ENCODE results near the gene REXO2. TPM values are rescaled to one million over a fixed set of nuclear protein-coding genes. Genes with fewer than 3 reads are reported as not detected.

REXO2 gene
- total and polyA plus RNA-seq, 2 of the 8 experiments (the other 6 are each of a cell fraction or from before 2014, with no cell fraction given): 111 to 114 TPM

DNA sequence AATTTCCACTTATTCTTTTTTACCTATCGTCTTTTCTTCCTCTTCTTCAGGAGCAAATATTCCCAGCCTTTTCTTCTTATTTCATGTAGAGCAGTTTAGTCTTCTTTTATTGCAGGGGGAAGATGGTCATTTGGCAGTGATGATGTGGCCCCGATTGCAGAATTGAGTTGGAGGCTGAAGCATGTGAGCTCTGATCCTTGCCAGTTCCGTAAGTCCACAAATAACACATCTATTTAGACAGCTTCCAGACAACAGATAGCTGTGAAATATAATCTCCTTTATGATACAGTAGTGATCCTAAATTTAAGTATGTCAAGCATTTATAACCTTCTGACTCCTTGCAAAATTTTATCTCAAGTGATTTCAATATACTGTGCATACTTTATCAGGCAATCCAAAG is 27.5 kb downstream of the REXO2 start:
- Histone ChIP-seq H3K4me3 (ENCODE audit: extremely low read depth in 1 of 4, insufficient read depth in 2 of 4, low read depth in 3 of 4, low read length in 4 of 4) (no peak overlapping the region), H3K23ac (ENCODE audit: insufficient read length) (no peak overlapping the region), H2BK12ac (ENCODE audit: low read depth, low read length) (no peak overlapping the region), H4K91ac (replicated peaks; ENCODE audit: insufficient read length, low read length) (no peak overlapping the region), H2AFZ (ENCODE audit: low read length) (no peak overlapping the region), H3K27ac (ENCODE audit: low read depth, low read length) (no peak overlapping the region), H2BK20ac (ENCODE audit: low read length) (no peak overlapping the region), H3K4me2 (ENCODE audit: insufficient read depth in 1 of 2, low read depth in 2 of 2, low read length in 2 of 2) (no peak overlapping the region), H3K4ac (replicated peaks; ENCODE audit: insufficient read length, low read depth, low read length) (no peak overlapping the region), H3K4me1 (replicated peaks in 1 of 4; ENCODE audit: control insufficient read depth in 3 of 4, insufficient read depth in 4 of 4, low read length in 3 of 4) (no peaks in the 10 kb centered on the region), H3K56ac (replicated peaks; ENCODE audit: insufficient read length, low read depth, low read length) (no peak overlapping the region), H3K27me3 (replicated peaks in 1 of 4; ENCODE audit: control insufficient read depth in 3 of 4, extremely low read depth in 1 of 4, insufficient read depth in 3 of 4, low read length in 3 of 4) (no peaks in the 10 kb centered on the region), H3K23me2 (ENCODE audit: low read depth, low read length) (no peaks in the 10 kb centered on the region), H4K5ac (ENCODE audit: insufficient read length, low read depth, low read length) (no peak overlapping the region), H3K18ac (ENCODE audit: extremely low read depth, low read length) (no peak overlapping the region), H3K79me1 (ENCODE audit: low read depth, low read length) (no peaks in the 10 kb centered on the region), H2BK5ac (ENCODE audit: low read depth, low read length) (no peak overlapping the region), H3K79me2 (ENCODE audit: control insufficient read depth in 1 of 2, insufficient read depth in 2 of 2, low read length in 2 of 2) (no peaks in the 10 kb centered on the region), H3K14ac (ENCODE audit: insufficient read length) (no peak overlapping the region), H2BK15ac (ENCODE audit: low read length) (no peak overlapping the region), H3K9ac (replicated peaks in 1 of 4; ENCODE audit: extremely low read depth in 1 of 4, low read depth in 3 of 4, low read length in 3 of 4) (no peak overlapping the region), H3K9me3 (ENCODE audit: insufficient read depth in 2 of 2, low read depth in 1 of 2, low read length in 1 of 2) (no peaks in the 10 kb centered on the region), H2BK120ac (replicated peaks; ENCODE audit: low read depth, low read length) (no peak overlapping the region), H3K36me3 (ENCODE audit: control insufficient read depth in 2 of 4, insufficient read depth in 4 of 4, low read length in 3 of 4) (peaks cover 0 to 4% (median 0%) of the 10 kb centered on the region in 4 experiments; a peak in 2 of 8 replicates), H2AK5ac (ENCODE audit: low read depth, low read length) (no peak overlapping the region), H4K20me1 (replicated peaks in 1 of 2; ENCODE audit: control insufficient read depth in 1 of 2, insufficient read depth in 2 of 2, low read length in 2 of 2) (no peaks in the 10 kb centered on the region), H4K8ac (ENCODE audit: extremely low read depth, insufficient read depth, low read length) (no peak overlapping the region)
- WGBS, 2 experiments (ENCODE audit: extremely low coverage in 1 of 2, insufficient coverage in 1 of 2, insufficient read length in 1 of 2, insufficient replicate concordance in 2 of 2, low coverage in 1 of 2, low lambda C conversion rate in 2 of 2, missing lambda C conversion rate in 1 of 2): 89% methylated on average over 3 of the region's 3 CpGs; no CpG with 5 or more reads in 1 of the 2 experiments
- FAIRE-seq: no peak
- POLR2A ChIA-PET (ENCODE audit: partially characterized antibody): no interaction called here
- DNase-seq (ENCODE audit: low read depth in 1 of 2, low spot score in 2 of 2): no peak
- TF ChIP-seq RBBP5 (IDR thresholded peaks at IDR 0.05; ENCODE audit: borderline replicate concordance, low read depth, low read length) (no peak), SP2 (IDR thresholded peaks at IDR 0.05; ENCODE audit: low read length) (no peak), JUN (IDR thresholded peaks at IDR 0.05; ENCODE audit: low read depth, low read length) (no peak), KDM4A (IDR thresholded peaks at IDR 0.05; ENCODE audit: low read depth, low read length, severe bottlenecking) (no peak), BRCA1 (IDR thresholded peaks at IDR 0.05; ENCODE audit: low read depth, low read length) (no peak), RXRA (IDR thresholded peaks at IDR 0.05; ENCODE audit: insufficient read depth, low read depth, low read length) (no peak), GTF2F1 (IDR thresholded peaks at IDR 0.05; ENCODE audit: borderline replicate concordance, low read depth, low read length) (no peak), BCL11A (IDR thresholded peaks at IDR 0.05; ENCODE audit: low read depth in 2 of 2, low read length in 2 of 2) (no peak), RNF2 (IDR thresholded peaks at IDR 0.05; ENCODE audit: borderline replicate concordance, low read depth, low read length, missing control alignments, poor library complexity, severe bottlenecking) (no peak), TEAD4 (IDR thresholded peaks at IDR 0.05; ENCODE audit: low read depth, low read length) (no peak), SIRT6 (IDR thresholded peaks at IDR 0.05; ENCODE audit: low read length) (no peak)
- TF ChIP-seq, protein P1, sequence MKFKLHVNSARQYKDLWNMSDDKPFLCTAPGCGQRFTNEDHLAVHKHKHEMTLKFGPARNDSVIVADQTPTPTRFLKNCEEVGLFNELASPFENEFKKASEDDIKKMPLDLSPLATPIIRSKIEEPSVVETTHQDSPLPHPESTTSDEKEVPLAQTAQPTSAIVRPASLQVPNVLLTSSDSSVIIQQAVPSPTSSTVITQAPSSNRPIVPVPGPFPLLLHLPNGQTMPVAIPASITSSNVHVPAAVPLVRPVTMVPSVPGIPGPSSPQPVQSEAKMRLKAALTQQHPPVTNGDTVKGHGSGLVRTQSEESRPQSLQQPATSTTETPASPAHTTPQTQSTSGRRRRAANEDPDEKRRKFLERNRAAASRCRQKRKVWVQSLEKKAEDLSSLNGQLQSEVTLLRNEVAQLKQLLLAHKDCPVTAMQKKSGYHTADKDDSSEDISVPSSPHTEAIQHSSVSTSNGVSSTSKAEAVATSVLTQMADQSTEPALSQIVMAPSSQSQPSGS (IDR thresholded peaks at IDR 0.05; ENCODE audit: low read length): no peak
- CTCF ChIA-PET (ENCODE audit: partially characterized antibody): no interaction called here

All from H1 (cell line).